ENCODE data around the gene ARL10. TPM values are rescaled to one million over a fixed set of nuclear protein-coding genes. Genes with fewer than 3 reads are reported as not detected.

The ARL10 gene
- total RNA-seq, 2 donors from 2014 or later = 10.2 to 11.4 TPM

DNA sequence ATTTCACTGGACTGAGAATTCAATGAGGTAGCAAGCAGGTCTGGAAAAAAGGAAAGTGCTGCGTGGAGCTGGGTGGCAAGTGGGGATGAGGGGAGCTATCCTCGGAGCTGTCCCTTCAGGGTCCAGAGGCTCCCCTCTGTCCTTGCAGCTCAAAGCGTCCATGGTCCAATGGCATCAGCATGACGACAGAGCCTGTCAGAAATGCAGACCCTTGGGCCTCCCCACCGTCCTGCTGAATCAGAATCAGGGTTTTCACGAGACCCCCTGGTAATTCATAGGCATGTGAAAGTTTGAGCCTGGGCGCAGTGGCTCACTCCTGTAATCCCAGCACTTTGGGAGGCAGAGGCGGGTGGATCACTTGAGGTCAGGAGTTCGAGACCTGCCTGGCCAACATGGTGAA lies 28.8 kb downstream of the ARL10 start:
- no peak for DNase-seq
- TF ChIP-seq, protein P1, sequence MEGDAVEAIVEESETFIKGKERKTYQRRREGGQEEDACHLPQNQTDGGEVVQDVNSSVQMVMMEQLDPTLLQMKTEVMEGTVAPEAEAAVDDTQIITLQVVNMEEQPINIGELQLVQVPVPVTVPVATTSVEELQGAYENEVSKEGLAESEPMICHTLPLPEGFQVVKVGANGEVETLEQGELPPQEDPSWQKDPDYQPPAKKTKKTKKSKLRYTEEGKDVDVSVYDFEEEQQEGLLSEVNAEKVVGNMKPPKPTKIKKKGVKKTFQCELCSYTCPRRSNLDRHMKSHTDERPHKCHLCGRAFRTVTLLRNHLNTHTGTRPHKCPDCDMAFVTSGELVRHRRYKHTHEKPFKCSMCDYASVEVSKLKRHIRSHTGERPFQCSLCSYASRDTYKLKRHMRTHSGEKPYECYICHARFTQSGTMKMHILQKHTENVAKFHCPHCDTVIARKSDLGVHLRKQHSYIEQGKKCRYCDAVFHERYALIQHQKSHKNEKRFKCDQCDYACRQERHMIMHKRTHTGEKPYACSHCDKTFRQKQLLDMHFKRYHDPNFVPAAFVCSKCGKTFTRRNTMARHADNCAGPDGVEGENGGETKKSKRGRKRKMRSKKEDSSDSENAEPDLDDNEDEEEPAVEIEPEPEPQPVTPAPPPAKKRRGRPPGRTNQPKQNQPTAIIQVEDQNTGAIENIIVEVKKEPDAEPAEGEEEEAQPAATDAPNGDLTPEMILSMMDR (conservative IDR thresholded peaks at IDR 0.05) = no peak
- no peak overlapping the region for H3K4me3 Mint-ChIP-seq
- H3K9me3 Mint-ChIP-seq = no peaks in the 10 kb centered on the region
- no peak overlapping the region for H3K27ac ChIP-seq (ENCODE audit: low read depth, low read length)
- H3K36me3 Mint-ChIP-seq (ENCODE audit: low read depth) = peaks cover 19% of the 10 kb centered on the region
- H3K27ac Mint-ChIP-seq = no peak overlapping the region
- H3K36me3 ChIP-seq (ENCODE audit: control insufficient read depth, insufficient read depth, low read length) = peaks cover 46% of the 10 kb centered on the region
- peaks cover 3% of the 10 kb centered on the region for H3K4me1 Mint-ChIP-seq
- H3K9ac ChIP-seq (ENCODE audit: extremely low read depth, low read length, poor library complexity, severe bottlenecking) = no peak overlapping the region
- H3K27me3 ChIP-seq (ENCODE audit: control insufficient read depth, insufficient read depth, low read length, poor library complexity, severe bottlenecking) = no peaks in the 10 kb centered on the region
- no peak overlapping the region for H3K4me3 ChIP-seq (ENCODE audit: low read length)
- no peaks in the 10 kb centered on the region for H3K9me3 ChIP-seq (ENCODE audit: control insufficient read depth, low read length)
- H3K4me1 ChIP-seq (ENCODE audit: control insufficient read depth, insufficient read depth, low read length) = no peaks in the 10 kb centered on the region
- no peaks in the 10 kb centered on the region for H3K27me3 Mint-ChIP-seq (ENCODE audit: insufficient read depth)
- WGBS, 2 experiments (ENCODE audit: insufficient coverage in 1 of 2, insufficient read length in 1 of 2) = 93 to 96% methylated on average over 7 to 9 of the region's 9 CpGs

DNA sequence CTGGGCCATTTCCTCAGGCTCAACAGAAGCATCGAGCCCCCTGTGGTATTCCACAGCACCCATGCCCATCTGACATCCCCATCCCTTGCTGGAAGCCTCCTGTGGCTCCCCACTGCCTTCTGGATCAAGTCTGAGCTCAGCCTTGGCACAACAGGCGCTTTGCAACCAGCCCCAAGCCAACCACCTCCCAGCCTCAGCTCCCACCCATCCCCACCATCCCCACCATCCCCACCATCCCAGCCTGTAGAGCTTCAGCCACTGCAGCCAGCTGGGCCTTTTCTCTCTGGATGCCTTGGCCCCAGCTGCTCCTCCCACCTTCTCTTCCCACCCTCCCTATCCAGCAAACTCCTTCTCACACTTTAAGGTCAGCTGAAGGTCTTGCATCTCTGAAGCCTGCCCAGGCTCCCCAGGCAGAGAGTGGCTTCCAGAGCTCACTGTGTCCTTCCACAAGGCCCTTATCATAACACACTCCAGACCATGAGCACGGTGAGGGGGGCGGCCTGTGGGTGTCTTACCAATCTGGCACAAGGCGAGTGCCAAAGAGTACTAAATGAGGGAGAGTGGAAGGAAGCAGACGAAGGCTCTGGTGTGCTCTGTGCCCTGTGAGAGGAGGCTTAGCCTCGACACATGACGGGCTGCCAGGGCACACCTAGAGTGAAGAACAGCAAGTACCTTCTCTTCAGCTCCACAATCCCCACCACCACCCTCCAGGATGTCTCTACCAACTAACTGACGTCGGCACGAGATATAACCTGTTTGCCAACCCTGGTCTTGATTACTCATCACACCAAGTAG lies 29.8 kb downstream of the ARL10 start:
- Histone ChIP-seq H3K27ac (ENCODE audit: low read depth, low read length) (no peak overlapping the region), H3K4me1 (ENCODE audit: control insufficient read depth, insufficient read depth, low read length) (no peaks in the 10 kb centered on the region), H3K36me3 (ENCODE audit: control insufficient read depth, insufficient read depth, low read length) (peaks cover 48% of the 10 kb centered on the region), H3K9ac (ENCODE audit: extremely low read depth, low read length, poor library complexity, severe bottlenecking) (no peak overlapping the region), H3K9me3 (ENCODE audit: control insufficient read depth, low read length) (no peaks in the 10 kb centered on the region), H3K4me3 (ENCODE audit: low read length) (no peak overlapping the region), H3K27me3 (ENCODE audit: control insufficient read depth, insufficient read depth, low read length, poor library complexity, severe bottlenecking) (no peaks in the 10 kb centered on the region)
- no peaks in the 10 kb centered on the region for H3K27me3 Mint-ChIP-seq (ENCODE audit: insufficient read depth)
- H3K4me3 Mint-ChIP-seq = no peak overlapping the region
- DNase-seq = no peak
- no peak overlapping the region for H3K27ac Mint-ChIP-seq
- WGBS, 2 experiments (ENCODE audit: insufficient coverage in 1 of 2, insufficient read length in 1 of 2) = 92 to 100% methylated on average over 4 to 11 of the region's 11 CpGs
- H3K9me3 Mint-ChIP-seq = no peaks in the 10 kb centered on the region
- H3K36me3 Mint-ChIP-seq (ENCODE audit: low read depth) = peaks cover 19% of the 10 kb centered on the region
- H3K4me1 Mint-ChIP-seq = no peaks in the 10 kb centered on the region
- TF ChIP-seq, protein P1 (conservative IDR thresholded peaks at IDR 0.05) = no peak

DNA sequence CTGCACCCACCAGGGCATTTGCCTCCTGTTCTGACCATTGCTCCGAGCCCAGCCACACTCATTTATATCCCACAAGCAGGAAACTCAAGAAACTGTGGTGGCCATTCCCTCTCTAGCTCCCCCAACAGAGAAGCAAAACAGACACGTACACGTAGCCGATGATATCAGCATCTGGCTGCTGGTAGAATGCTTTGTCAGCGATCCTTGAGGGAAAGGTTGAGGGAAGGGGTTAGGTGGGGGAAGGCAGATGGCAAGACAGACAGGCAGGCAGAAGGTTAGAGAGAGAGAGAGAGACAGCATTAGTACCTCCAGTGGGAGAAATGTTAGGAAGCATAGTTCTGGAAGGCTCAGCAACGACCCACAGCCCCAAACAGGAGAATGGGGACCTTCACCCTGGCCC lies 31.0 kb downstream of the ARL10 start:
- no peak overlapping the region for H3K27ac ChIP-seq (ENCODE audit: low read depth, low read length)
- H3K27ac Mint-ChIP-seq = peak overlapping the region; percentile 48
- 78 to 92% methylated on average over 5 to 6 of the region's 6 CpGs for WGBS, 2 experiments (ENCODE audit: insufficient coverage in 1 of 2, insufficient read length in 1 of 2)
- no peaks in the 10 kb centered on the region for H3K9me3 Mint-ChIP-seq
- no peaks in the 10 kb centered on the region for H3K4me1 Mint-ChIP-seq
- H3K36me3 ChIP-seq (ENCODE audit: control insufficient read depth, insufficient read depth, low read length) = peaks cover 39% of the 10 kb centered on the region
- no peaks in the 10 kb centered on the region for H3K27me3 Mint-ChIP-seq (ENCODE audit: insufficient read depth)
- no peak overlapping the region for H3K9ac ChIP-seq (ENCODE audit: extremely low read depth, low read length, poor library complexity, severe bottlenecking)
- H3K36me3 Mint-ChIP-seq (ENCODE audit: low read depth) = peaks cover 19% of the 10 kb centered on the region
- H3K4me3 Mint-ChIP-seq = no peak overlapping the region
- no peaks in the 10 kb centered on the region for H3K4me1 ChIP-seq (ENCODE audit: control insufficient read depth, insufficient read depth, low read length)
- no peak for DNase-seq
- H3K4me3 ChIP-seq (ENCODE audit: low read length) = no peak overlapping the region
- TF ChIP-seq, protein P1 (conservative IDR thresholded peaks at IDR 0.05) = no peak
- no peaks in the 10 kb centered on the region for H3K27me3 ChIP-seq (ENCODE audit: control insufficient read depth, insufficient read depth, low read length, poor library complexity, severe bottlenecking)
- no peaks in the 10 kb centered on the region for H3K9me3 ChIP-seq (ENCODE audit: control insufficient read depth, low read length)
